DND-41 (cell line): ENCODE results near the gene KCNAB1.

Experiments
- EZH2 ChIP-seq: IDR thresholded peaks from 3 replicates; pipeline ENCODE4 v1.6.1; 2012; ENCODE audit warnings: borderline replicate concordance, low read depth, mild to moderate bottlenecking, moderate library complexity, low read length, inconsistent platforms; ENCODE audit not compliant: severe bottlenecking
- TF ChIP-seq, protein P1 (sequence below): IDR thresholded peaks from 2 replicates; pipeline ENCODE4 v1.5.1; 2012; ENCODE audit warnings: borderline replicate concordance, low read length, moderate library complexity, mild to moderate bottlenecking; ENCODE audit not compliant: poor library complexity, severe bottlenecking; ENCODE audit errors: extremely low read depth

GRCh38 chr3:156397534-156397933, 277.2 kb downstream of the KCNAB1 start:
- TF ChIP-seq, protein P1, sequence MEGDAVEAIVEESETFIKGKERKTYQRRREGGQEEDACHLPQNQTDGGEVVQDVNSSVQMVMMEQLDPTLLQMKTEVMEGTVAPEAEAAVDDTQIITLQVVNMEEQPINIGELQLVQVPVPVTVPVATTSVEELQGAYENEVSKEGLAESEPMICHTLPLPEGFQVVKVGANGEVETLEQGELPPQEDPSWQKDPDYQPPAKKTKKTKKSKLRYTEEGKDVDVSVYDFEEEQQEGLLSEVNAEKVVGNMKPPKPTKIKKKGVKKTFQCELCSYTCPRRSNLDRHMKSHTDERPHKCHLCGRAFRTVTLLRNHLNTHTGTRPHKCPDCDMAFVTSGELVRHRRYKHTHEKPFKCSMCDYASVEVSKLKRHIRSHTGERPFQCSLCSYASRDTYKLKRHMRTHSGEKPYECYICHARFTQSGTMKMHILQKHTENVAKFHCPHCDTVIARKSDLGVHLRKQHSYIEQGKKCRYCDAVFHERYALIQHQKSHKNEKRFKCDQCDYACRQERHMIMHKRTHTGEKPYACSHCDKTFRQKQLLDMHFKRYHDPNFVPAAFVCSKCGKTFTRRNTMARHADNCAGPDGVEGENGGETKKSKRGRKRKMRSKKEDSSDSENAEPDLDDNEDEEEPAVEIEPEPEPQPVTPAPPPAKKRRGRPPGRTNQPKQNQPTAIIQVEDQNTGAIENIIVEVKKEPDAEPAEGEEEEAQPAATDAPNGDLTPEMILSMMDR: no peak
- no peak for TF ChIP-seq EZH2
